Hematopoietic multipotent progenitor cell (in vitro differentiated cells): ENCODE data around the gene ADGRG6. TPM values are rescaled to one million over a fixed set of nuclear protein-coding genes. Genes with fewer than 3 reads are reported as not detected.

ENCODE experiments used
- DNase-seq, 3 donors: peaks; one replicate each; pipeline ENCODE4 v3.0.0-alpha.2; 2011 to 2015; ENCODE audit warnings: low read depth in 2 of 3, low spot score in 2 of 3
- total RNA-seq: library from RNA; depleted of rRNA; stranded (reverse); fragments of >200 nt; gene quantifications from one replicate; pipeline ENCODE4 v1.2.3, GENCODE V29; 2012

ADGRG6 gene
- total RNA-seq, 1 donor: 57.1 TPM

- no peak for DNase-seq
These were observed 72.4 kb downstream of the ADGRG6 start for GRCh38 chr6:142374091-142374770.

- DNase-seq: no peak
These were observed 73.3 kb downstream of the ADGRG6 start for GRCh38 chr6:142374965-142375733.

DNA sequence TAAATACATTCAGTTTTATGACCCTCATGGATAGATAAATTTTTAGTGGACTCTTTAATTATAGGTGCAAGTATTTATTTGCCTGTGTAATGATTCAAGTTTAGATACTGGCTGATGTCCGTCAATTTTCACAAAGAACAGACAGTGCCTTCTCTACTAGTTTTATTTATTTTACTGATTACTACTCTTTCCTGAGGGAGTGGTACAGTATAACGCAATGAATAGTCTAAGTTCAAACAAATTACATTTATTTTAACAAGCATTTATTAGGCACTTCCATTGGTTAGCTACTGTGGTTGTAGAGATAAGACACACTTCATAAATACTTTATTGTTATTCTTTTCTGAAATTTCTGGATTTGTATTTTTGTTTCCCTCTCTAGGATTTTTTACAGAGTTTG is 74.3 kb downstream of the ADGRG6 start:
- no peak for DNase-seq

GRCh38 chr6:142376800-142377496 is 75.1 kb downstream of the ADGRG6 start:
- DNase-seq: no peak

DNA sequence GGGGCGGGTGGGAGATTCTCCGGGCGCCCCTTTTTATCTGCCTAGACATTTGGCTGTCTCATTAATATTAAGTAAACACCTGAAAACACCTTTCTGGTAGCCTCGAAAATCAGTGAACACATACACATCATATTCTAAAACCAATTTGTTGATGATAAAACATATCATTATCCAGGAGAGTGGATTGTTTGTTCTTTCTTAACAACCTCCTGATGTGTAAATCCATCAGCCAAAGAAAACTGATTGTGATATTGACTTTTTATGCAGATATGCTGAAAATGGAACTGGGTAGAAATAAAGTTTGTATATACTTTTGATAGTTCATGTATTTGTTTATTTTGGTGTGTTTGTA is 75.7 kb downstream of the ADGRG6 start:
- no peak for DNase-seq

DNA sequence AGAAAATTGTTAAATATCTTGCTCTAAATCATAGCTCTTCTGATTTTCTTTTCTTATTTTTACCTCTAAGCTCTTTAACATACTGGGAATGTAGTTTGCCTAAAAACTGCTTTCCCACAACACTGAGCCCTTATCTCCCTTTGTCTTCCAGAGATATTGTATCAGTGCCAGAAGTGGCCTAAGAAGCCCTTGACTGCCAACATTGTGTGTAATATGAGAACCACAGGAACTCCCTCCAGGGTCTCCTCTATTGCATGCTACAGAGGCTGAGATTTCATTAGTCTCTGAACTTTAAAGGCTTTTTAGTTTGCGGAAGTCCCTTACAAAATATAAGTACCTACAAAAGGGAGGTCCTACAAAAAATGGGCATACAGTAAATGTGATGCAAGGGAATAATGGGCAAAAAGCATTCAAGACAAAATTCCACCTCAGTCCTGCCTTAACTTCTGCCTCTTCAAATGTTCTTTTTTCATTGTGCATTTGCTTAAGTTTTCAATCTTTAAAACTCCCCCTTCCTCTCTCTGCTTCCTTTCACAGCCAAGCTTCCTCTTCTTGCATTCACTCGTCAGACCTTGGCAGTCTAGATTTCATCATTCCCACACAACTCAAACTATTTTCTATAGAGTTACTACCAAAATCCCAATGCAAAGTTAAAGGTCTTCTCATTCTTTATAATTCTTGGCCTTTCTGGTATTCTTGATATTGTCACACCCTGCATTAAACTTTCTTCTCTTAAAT is 76.5 kb downstream of the ADGRG6 start:
- DNase-seq: peak in 1 of 3 donors; percentile 65

- peak in 2 of 3 donors; percentile 73 to 89 for DNase-seq
These were observed 78.8 kb downstream of the ADGRG6 start for GRCh38 chr6:142380626-142381025.

GRCh38 chr6:142381181-142381580 is 79.4 kb downstream of the ADGRG6 start:
- peak in 1 of 3 donors; percentile 79 for DNase-seq

- DNase-seq: no peak
These were observed 80.1 kb downstream of the ADGRG6 start for GRCh38 chr6:142381845-142382378.

- DNase-seq: no peak
These were observed 82.9 kb downstream of the ADGRG6 start for GRCh38 chr6:142384519-142385254.

GRCh38 chr6:142385352-142385751 is 83.5 kb downstream of the ADGRG6 start:
- no peak for DNase-seq

- no peak for DNase-seq
These were observed 84.8 kb downstream of the ADGRG6 start for GRCh38 chr6:142386657-142387056.

- peak in 2 of 3 donors; percentile 47 to 75 for DNase-seq
These were observed 86.4 kb downstream of the ADGRG6 start for GRCh38 chr6:142387997-142388815.

DNA sequence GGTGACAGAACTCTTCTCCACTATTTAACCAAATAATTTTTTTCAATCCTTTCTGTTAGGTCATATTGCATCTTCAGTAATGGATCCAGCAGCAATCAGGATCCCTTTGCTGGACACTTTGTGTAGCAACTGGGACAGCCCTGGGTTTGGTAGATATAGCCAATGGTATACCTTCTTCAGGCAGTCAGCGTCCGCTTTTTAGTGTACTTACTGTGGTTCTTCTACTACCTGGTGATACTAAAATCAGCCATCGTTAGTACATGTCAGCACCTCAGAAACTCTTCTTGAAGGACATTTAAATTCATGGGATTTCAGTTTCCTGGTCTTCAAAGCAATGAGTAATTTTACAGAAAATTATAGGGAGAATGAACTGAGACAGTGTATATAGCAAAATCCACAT is 93.5 kb downstream of the ADGRG6 start:
- DNase-seq: peak in 1 of 3 donors; percentile 11

GRCh38 chr6:142395768-142396231 is 94.0 kb downstream of the ADGRG6 start:
- DNase-seq: peak; percentile 30 to 81 (median 65)

GRCh38 chr6:142398353-142398752 is 96.5 kb downstream of the ADGRG6 start:
- no peak for DNase-seq

GRCh38 chr6:142399739-142400138 is 97.9 kb downstream of the ADGRG6 start:
- no peak for DNase-seq

- peak in 1 of 3 donors; percentile 21 for DNase-seq
These were observed 98.7 kb downstream of the ADGRG6 start for GRCh38 chr6:142400495-142400894.

DNA sequence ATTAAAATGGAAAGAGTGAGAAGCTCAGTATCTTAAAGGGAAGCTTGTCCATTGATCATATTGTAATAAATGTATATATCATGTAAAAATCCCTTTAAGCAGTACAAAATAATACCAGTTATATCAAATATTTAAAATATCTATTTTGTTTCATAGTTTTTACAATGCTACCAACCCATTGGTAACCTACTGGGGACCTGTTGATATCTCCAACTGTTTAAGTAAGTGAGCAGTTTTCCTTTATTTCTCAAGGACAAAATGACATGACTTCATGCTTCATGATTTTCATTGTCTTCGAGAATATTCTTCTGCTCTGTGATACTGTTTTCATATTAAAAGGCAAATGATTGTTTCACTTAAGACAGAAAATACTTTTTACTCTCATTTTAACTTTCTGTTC is 100.0 kb downstream of the ADGRG6 start:
- no peak for DNase-seq
